SU-DHL-6 (cell line): ENCODE measurements around the gene LIX1L.

Source experiments
- H2AFZ ChIP-seq: fragments of 200-600 bp; sonication (generic); 2 replicates; pipeline ENCODE4 v1.6.1; 2014; ENCODE audit warnings: low read depth, mild to moderate bottlenecking, moderate library complexity, mixed read lengths, antibody characterized with exemption, low read length; ENCODE audit not compliant: severe bottlenecking
- H3F3A ChIP-seq: fragments of 200-600 bp; shearing (Covaris generic); 2 replicates; pipeline ENCODE4 v1.6.0; 2016; ENCODE audit warnings: antibody characterized with exemption, mild to moderate bottlenecking; ENCODE audit not compliant: insufficient read depth
- H3K27ac ChIP-seq: fragments of 200-600 bp; sonication (generic); 2 replicates; pipeline ENCODE4 v1.5.1; 2016; ENCODE audit warnings: low read depth, mild to moderate bottlenecking, low read length, moderate library complexity, mixed read lengths
- H3K27me3 ChIP-seq: fragments of 200-600 bp; sonication (generic), shearing (Covaris generic); 2 replicates; pipeline ENCODE4 v1.6.0; 2014; ENCODE audit warnings: mild to moderate bottlenecking, low read length
- H3K36me3 ChIP-seq: fragments of 200-600 bp; sonication (generic); 2 replicates; pipeline ENCODE4 v1.6.1; 2014; ENCODE audit warnings: mild to moderate bottlenecking, low read length, mixed read lengths
- H3K4me2 ChIP-seq: fragments of 300-600, 200-600 bp; shearing (Covaris generic), sonication (generic); 2 replicates; pipeline ENCODE4 v1.6.0; 2014; ENCODE audit warnings: low read length, low read depth, mild to moderate bottlenecking; ENCODE audit not compliant: poor library complexity, severe bottlenecking
- H3K4me3 ChIP-seq: fragments of 200-600 bp; sonication (generic); 2 replicates; pipeline ENCODE4 v1.5.1; 2014; ENCODE audit warnings: antibody characterized with exemption, low read length, mild to moderate bottlenecking, mixed read lengths; ENCODE audit not compliant: insufficient read depth, poor library complexity, severe bottlenecking
- H3K79me2 ChIP-seq: fragments of 200-600 bp; sonication (generic); 2 replicates; pipeline ENCODE4 v1.6.1; 2014; ENCODE audit warnings: mild to moderate bottlenecking, low read length, moderate library complexity; ENCODE audit not compliant: insufficient read depth
- H3K9ac ChIP-seq: fragments of 200-600 bp; sonication (generic); 2 replicates; pipeline ENCODE4 v1.7.0; 2014; ENCODE audit warnings: mild to moderate bottlenecking, low read length
- H3K9me2 ChIP-seq: fragments of 200-600 bp; sonication (generic); replicated peaks from 2 replicates; pipeline ENCODE4 v1.6.1; 2014; ENCODE audit warnings: low read length; ENCODE audit not compliant: insufficient read depth
- H3K9me3 ChIP-seq: fragments of 200-600 bp; sonication (generic); 2 replicates; pipeline ENCODE4 v1.6.1; 2014; ENCODE audit warnings: low read length, mixed read lengths; ENCODE audit not compliant: insufficient read depth
- H4K20me1 ChIP-seq: fragments of 200-600 bp; sonication (generic); 2 replicates; pipeline ENCODE4 v1.6.1; 2014; ENCODE audit warnings: low read depth, mild to moderate bottlenecking, antibody characterized with exemption, low read length, moderate library complexity, mixed read lengths
- EZH2phosphoT487 ChIP-seq: fragments of 200-600 bp; sonication (generic), shearing (Covaris generic); conservative IDR thresholded peaks from 2 replicates; pipeline ENCODE4 v1.6.1; 2018; ENCODE audit warnings: mild to moderate bottlenecking, antibody characterized with exemption, low read length, moderate library complexity, mixed read lengths
- TF ChIP-seq, protein P1 (sequence below): fragments of 200-600 bp; sonication (generic); IDR thresholded peaks from one replicate; pipeline ENCODE4 v1.5.1; 2017; ENCODE audit warnings: antibody characterized with exemption, mild to moderate bottlenecking, low read length, moderate library complexity; ENCODE audit not compliant: insufficient read depth, poor library complexity, severe bottlenecking

Gene LIX1L

DNA sequence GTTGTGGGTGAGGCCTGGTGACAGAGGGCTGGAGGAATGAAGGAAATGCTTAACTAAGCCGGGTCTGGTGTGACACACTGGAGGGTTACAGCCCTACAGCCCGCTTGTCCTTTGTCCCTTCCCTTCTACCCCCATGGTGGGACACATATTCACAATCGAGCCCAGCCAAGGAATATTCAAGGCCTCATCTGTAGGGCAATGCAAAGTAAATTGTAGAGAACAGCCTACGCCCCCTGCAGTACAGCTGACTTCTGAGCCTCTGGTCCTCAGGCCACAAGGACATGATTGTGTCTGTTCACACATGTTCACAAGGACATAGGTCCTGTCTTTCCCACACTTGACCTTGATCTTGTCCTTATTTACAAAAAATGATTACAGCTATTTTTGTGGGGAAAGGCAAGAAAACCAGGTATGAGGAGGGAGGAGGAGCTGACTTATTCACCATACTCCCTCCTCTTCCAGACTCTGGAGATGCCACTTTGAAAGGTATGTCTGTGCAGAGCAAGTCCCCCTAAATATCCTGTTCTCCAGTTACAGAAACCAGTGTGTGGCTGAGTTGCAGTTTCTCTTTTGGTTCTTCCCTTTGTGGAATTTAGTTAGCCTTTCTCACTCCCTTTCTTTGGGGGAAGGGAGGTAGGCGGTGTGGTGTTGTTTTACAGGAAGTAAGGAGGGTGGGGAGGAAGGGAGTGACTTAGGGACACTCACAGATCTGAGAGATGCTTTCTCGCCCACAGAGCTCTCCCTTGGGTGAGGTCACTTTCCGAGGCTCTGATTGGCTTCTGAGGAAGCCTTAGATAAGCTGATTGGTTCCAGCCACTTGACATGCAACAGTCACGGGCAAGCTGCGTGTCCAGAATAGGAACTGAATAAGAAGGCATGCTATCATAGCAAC is 21.3 kb upstream of the LIX1L start:
- TF ChIP-seq, protein P1, sequence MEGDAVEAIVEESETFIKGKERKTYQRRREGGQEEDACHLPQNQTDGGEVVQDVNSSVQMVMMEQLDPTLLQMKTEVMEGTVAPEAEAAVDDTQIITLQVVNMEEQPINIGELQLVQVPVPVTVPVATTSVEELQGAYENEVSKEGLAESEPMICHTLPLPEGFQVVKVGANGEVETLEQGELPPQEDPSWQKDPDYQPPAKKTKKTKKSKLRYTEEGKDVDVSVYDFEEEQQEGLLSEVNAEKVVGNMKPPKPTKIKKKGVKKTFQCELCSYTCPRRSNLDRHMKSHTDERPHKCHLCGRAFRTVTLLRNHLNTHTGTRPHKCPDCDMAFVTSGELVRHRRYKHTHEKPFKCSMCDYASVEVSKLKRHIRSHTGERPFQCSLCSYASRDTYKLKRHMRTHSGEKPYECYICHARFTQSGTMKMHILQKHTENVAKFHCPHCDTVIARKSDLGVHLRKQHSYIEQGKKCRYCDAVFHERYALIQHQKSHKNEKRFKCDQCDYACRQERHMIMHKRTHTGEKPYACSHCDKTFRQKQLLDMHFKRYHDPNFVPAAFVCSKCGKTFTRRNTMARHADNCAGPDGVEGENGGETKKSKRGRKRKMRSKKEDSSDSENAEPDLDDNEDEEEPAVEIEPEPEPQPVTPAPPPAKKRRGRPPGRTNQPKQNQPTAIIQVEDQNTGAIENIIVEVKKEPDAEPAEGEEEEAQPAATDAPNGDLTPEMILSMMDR, result no peak
- no peak for TF ChIP-seq EZH2phosphoT487

DNA sequence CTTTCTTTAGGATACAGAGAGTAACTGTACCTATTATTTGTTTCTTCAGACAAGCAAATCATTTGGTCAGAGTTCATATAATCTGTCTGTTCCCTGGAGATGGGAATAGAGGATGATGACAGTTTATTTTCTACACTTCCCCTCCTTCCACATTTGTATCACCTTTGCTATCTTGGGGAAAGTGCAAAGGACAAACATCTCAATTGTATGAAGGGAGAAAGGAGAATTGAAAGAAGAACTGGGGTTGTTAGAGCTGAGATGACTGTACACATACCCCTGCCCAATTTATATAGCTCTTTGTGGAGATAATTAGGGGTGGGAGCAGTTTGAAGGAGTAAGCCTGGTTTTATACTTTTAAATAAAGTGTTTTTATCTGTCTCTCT is 20.6 kb upstream of the LIX1L start:
- Histone ChIP-seq H3K79me2 (no peaks in the 10 kb centered on the region), H3K4me3 (no peak overlapping the region), H3K9me2 (no peaks in the 10 kb centered on the region), H3K27ac (peak overlapping the region; percentile 66), H2AFZ (no peak overlapping the region), H3K36me3 (no peaks in the 10 kb centered on the region), H3K27me3 (no peaks in the 10 kb centered on the region), H3K9ac (0 out of 2 replicates have a peak overlapping the region, but pooled peaks have one; percentile 6), H3K9me3 (no peaks in the 10 kb centered on the region), H3F3A (0 out of 2 replicates have a peak, but pooled peaks cover 3% of the 10 kb centered on the region), H4K20me1 (no peaks in the 10 kb centered on the region), H3K4me2 (no peak overlapping the region)
- TF ChIP-seq, protein P1, result no peak
- TF ChIP-seq EZH2phosphoT487, result no peak

More for the DNA sequence above, 21.3 kb upstream of the LIX1L start:
- Histone ChIP-seq H3F3A (0 out of 2 replicates have a peak, but pooled peaks cover 3% of the 10 kb centered on the region), H3K27me3 (no peaks in the 10 kb centered on the region), H3K36me3 (no peaks in the 10 kb centered on the region), H3K9me2 (no peaks in the 10 kb centered on the region), H3K9ac (peak overlapping the region; percentile 29; the same call in 1 of the 2 replicates), H4K20me1 (no peaks in the 10 kb centered on the region), H2AFZ (peak overlapping the region; percentile 22), H3K9me3 (no peaks in the 10 kb centered on the region), H3K79me2 (no peaks in the 10 kb centered on the region), H3K4me2 (peak overlapping the region; percentile 28), H3K27ac (peak overlapping the region; percentile 66), H3K4me3 (no peak overlapping the region)

DNA sequence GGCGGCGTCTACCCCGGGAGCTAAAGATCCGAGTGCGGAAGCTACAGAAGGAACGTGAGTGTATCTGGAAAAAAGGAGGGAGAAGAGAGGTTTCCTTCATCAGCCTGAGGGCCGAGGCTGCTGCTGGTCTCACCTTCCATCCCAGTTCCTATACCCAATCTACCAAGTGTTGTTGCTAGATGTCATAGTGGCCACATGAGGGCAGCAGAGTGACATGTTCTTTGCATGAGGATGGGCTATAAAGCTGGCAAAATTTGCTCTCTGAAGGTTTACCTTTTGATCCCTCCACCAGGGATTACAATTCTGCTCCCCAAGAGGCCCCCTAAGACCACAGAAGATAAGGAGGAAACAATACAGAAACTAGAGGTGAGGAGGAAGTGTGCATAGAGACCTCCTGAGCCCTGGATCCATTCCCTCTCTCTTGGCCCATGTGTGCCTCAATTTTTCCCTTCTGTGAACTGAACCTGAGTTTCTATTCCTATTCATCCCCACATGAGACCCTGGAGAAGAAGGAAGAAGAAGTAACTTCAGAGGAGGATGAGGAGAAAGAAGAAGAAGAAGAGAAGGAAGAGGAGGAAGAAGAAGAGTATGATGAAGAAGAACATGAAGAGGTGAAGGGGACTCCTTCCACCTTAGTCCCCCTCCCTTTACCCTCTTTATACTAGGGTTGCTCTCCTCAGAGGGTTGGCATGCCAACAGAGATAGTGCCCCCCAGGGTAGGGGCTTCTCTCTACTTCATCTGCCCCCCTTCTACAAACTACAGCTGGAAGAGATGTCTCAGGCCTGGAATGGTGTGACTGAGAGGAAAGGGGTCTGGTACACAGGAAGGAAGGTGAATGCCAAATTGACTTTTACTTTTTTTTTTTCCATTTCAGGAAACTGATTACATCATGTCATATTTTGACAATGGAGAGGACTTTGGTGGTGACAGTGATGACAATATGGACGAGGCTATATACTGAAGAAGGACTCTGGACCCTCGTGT is 20.0 kb upstream of the LIX1L start:
- TF ChIP-seq EZH2phosphoT487, result no peak
- TF ChIP-seq, protein P1, result peak; percentile 67
- no peak overlapping the region for H3K4me2 ChIP-seq
- H3K4me3 ChIP-seq, result no peak overlapping the region
- no peak overlapping the region for H3K27ac ChIP-seq
- peak overlapping the region; percentile 50 for H2AFZ ChIP-seq
- H4K20me1 ChIP-seq, result no peaks in the 10 kb centered on the region
- H3K9me2 ChIP-seq, result no peaks in the 10 kb centered on the region
- H3K79me2 ChIP-seq, result no peaks in the 10 kb centered on the region
- no peak overlapping the region for H3K9ac ChIP-seq
- H3K27me3 ChIP-seq, result no peaks in the 10 kb centered on the region
- H3K36me3 ChIP-seq, result no peaks in the 10 kb centered on the region
- H3K9me3 ChIP-seq, result no peaks in the 10 kb centered on the region
- H3F3A ChIP-seq, result 0 out of 2 replicates have a peak, but pooled peaks cover 3% of the 10 kb centered on the region
